ENCODE measurements around the gene GHR.
A peak's percentile ranks its signal among the peaks of the same experiment; 100 is the strongest.

GHR gene

GRCh38 chr5:42606464-42606869 lies 183.2 kb downstream of the GHR start:
- no peak for FAIRE-seq

GRCh38 chr5:42611437-42611836 lies 188.2 kb downstream of the GHR start:
- FAIRE-seq, result no peak

- no peak for FAIRE-seq
Observed at GRCh38 chr5:42612750-42613366, 189.6 kb downstream of the GHR start.

GRCh38 chr5:42614509-42614908 lies 191.3 kb downstream of the GHR start:
- FAIRE-seq, result peak; percentile 93

GRCh38 chr5:42620579-42621216 lies 197.5 kb downstream of the GHR start:
- FAIRE-seq, result no peak

GRCh38 chr5:42621242-42621641 lies 198.0 kb downstream of the GHR start:
- no peak for FAIRE-seq

GRCh38 chr5:42621662-42622061 lies 198.4 kb downstream of the GHR start:
- FAIRE-seq, result peak; percentile 98

- no peak for FAIRE-seq
Observed at GRCh38 chr5:42624912-42625311, 201.7 kb downstream of the GHR start.

- no peak for FAIRE-seq
Observed at GRCh38 chr5:42626462-42626861, 203.2 kb downstream of the GHR start.

GRCh38 chr5:42628821-42629220 lies 205.6 kb downstream of the GHR start:
- no peak for FAIRE-seq

- FAIRE-seq, result no peak
Observed at GRCh38 chr5:42629284-42629683, 206.0 kb downstream of the GHR start.

GRCh38 chr5:42631241-42631640 lies 208.0 kb downstream of the GHR start:
- FAIRE-seq, result no peak

GRCh38 chr5:42632354-42632900 lies 209.2 kb downstream of the GHR start:
- FAIRE-seq, result no peak

GRCh38 chr5:42634575-42634974 lies 211.3 kb downstream of the GHR start:
- no peak for FAIRE-seq

GRCh38 chr5:42636425-42636824 lies 213.2 kb downstream of the GHR start:
- FAIRE-seq, result no peak

GRCh38 chr5:42636946-42637345 lies 213.7 kb downstream of the GHR start:
- no peak for FAIRE-seq

GRCh38 chr5:42638972-42639371 lies 215.7 kb downstream of the GHR start:
- no peak for FAIRE-seq

- FAIRE-seq, result no peak
Observed at GRCh38 chr5:42640835-42641234, 217.6 kb downstream of the GHR start.

GRCh38 chr5:42641336-42642005 lies 218.2 kb downstream of the GHR start:
- no peak for FAIRE-seq

- FAIRE-seq, result no peak
Observed at GRCh38 chr5:42642006-42642405, 218.8 kb downstream of the GHR start.

GRCh38 chr5:42643360-42643759 lies 220.1 kb downstream of the GHR start:
- no peak for FAIRE-seq

- FAIRE-seq, result no peak
Observed at GRCh38 chr5:42645138-42645537, 221.9 kb downstream of the GHR start.

GRCh38 chr5:42648036-42648435 lies 224.8 kb downstream of the GHR start:
- no peak for FAIRE-seq

- FAIRE-seq, result no peak
Observed at GRCh38 chr5:42648915-42649314, 225.7 kb downstream of the GHR start.
